GM12878 (cell line): ENCODE measurements around the gene FAR2. TPM values are rescaled to one million over a fixed set of nuclear protein-coding genes. Genes with fewer than 3 reads are reported as not detected.
"Not testable (repeated sequence)": the region's sequence is repeated elsewhere in the genome, so short reads cannot be mapped to it uniquely, and the experiment has no call there.

Source experiments
- ATAC-seq: fragments of 200-7000 bp; cut with Tn5 transposase; 3 replicates; pipeline ENCODE4 v1.9.1; 2020; ENCODE audit warnings: mild to moderate bottlenecking, moderate library complexity
- BruUV-seq: library from RNA; stranded (reverse); fragments of 400-500 nt; replicated peaks from 2 replicates; lab custom pipeline; 2021; lab: Mats Ljungman, UMichigan
- CTCF ChIA-PET: fragments of 300-600 bp; sonication (Branson Sonifier 250); formaldehyde crosslinking; extraction: SDS; loops from one replicate; lab custom pipeline; 2021; ENCODE audit warnings: inconsistent platforms; lab: Yijun Ruan, JAX
- POLR2A ChIA-PET: fragments of 350-600 bp; formaldehyde crosslinking; extraction: SDS; loops from one replicate; lab custom pipeline; 2021; ENCODE audit warnings: inconsistent platforms; lab: Charles Lee
- RAD21 ChIA-PET: fragments of 300-600 bp; sonication (Branson Sonifier 250); formaldehyde crosslinking; loops from one replicate; lab custom pipeline; 2023; ENCODE audit warnings: antibody characterized with exemption; ENCODE audit not compliant: unreplicated experiment; lab: Charles Lee
- SMC1A ChIA-PET: fragments of 300-600 bp; sonication (Branson Sonifier 250); formaldehyde crosslinking; loops from one replicate; lab custom pipeline; 2023; ENCODE audit not compliant: unreplicated experiment, uncharacterized antibody; lab: Charles Lee
- DNase-seq: peaks from one replicate; pipeline ENCODE4 v3.0.0-alpha.2; 2011; ENCODE audit warnings: low read depth, low spot score
- FAIRE-seq: peaks from 3 replicates; lab custom pipeline; 2011; peaks lifted over from hg19 to GRCh38; lab: Jason Lieb, UNC
- H2AFZ ChIP-seq: 2 replicates; pipeline ENCODE4 v1.6.0; 2011; ENCODE audit warnings: low read depth, low read length, control low read depth; ENCODE audit not compliant: control insufficient read depth
- H3K27ac ChIP-seq: 2 replicates; pipeline ENCODE4 v1.5.1; 2011; ENCODE audit warnings: control low read depth; ENCODE audit not compliant: control insufficient read depth, insufficient read depth
- H3K27me3 ChIP-seq, 2 experiments: replicated peaks in 1 of 2; 2 replicates each; pipeline versions ENCODE4 v1.6.0 to v1.6.1; 2011; ENCODE audit warnings: low read length in 1 of 2; ENCODE audit not compliant: control insufficient read depth in 2 of 2, insufficient read depth in 2 of 2
- H3K36me3 ChIP-seq, 2 experiments: 2 replicates each; pipeline ENCODE4 v1.5.1; 2011; ENCODE audit warnings: low read length in 1 of 2; ENCODE audit not compliant: control insufficient read depth in 2 of 2, insufficient read depth in 2 of 2
- H3K4me1 ChIP-seq: 2 replicates; pipeline ENCODE4 v1.6.1; 2011; ENCODE audit warnings: mild to moderate bottlenecking, low read length, moderate library complexity, mixed read lengths; ENCODE audit not compliant: control insufficient read depth, insufficient read depth
- H3K4me2 ChIP-seq: 2 replicates; pipeline ENCODE4 v1.6.0; 2011; ENCODE audit warnings: control low read depth; ENCODE audit not compliant: control insufficient read depth, insufficient read depth
- H3K4me3 ChIP-seq: fragments of 200-600 bp; sonication (generic); 2 replicates; pipeline ENCODE4 v1.5.1; 2016
- H3K79me2 ChIP-seq: 2 replicates; pipeline ENCODE4 v1.6.0; 2011; ENCODE audit warnings: low read length; ENCODE audit not compliant: control insufficient read depth, insufficient read depth
- H3K9ac ChIP-seq: 2 replicates; pipeline ENCODE4 v1.8.0; 2011; ENCODE audit warnings: low read length, control low read depth, mixed read lengths; ENCODE audit not compliant: control insufficient read depth, insufficient read depth
- H3K9me3 ChIP-seq: replicated peaks from 3 replicates; pipeline ENCODE4 v1.5.1; 2011; ENCODE audit warnings: mild to moderate bottlenecking, low read length; ENCODE audit not compliant: control insufficient read depth, insufficient read depth
- H4K20me1 ChIP-seq: 2 replicates; pipeline ENCODE4 v1.6.0; 2011; ENCODE audit not compliant: control insufficient read depth, insufficient read depth
- ASH2L ChIP-seq: fragments of 300-600, 200-600 bp; sonication (generic); IDR thresholded peaks from 2 replicates; pipeline ENCODE4 v1.6.1; 2017; ENCODE audit warnings: low read depth, mild to moderate bottlenecking, borderline replicate concordance
- ATF3 ChIP-seq: IDR thresholded peaks from 2 replicates; pipeline ENCODE4 v1.6.1; 2011; ENCODE audit warnings: low read depth, mild to moderate bottlenecking, low read length, moderate library complexity, borderline replicate concordance; ENCODE audit errors: extremely low read depth
- E4F1 ChIP-seq: fragments of 450-650 bp; IDR thresholded peaks from 2 replicates; pipeline ENCODE4 v1.6.1; 2018; ENCODE audit warnings: borderline replicate concordance, mild to moderate bottlenecking; ENCODE audit not compliant: partially characterized antibody
- EP300 ChIP-seq, 2 experiments: fragments of 150-350 bp in 1 of 2; IDR thresholded peaks; 2 replicates each; pipeline ENCODE4 v1.6.1; 2011 to 2012; ENCODE audit warnings: low read depth in 2 of 2, low read length in 2 of 2, borderline replicate concordance in 1 of 2, improper control_type of control experiment in 1 of 2, inconsistent platforms in 1 of 2; ENCODE audit not compliant: control insufficient read depth in 1 of 2
- FOXK2 ChIP-seq: fragments of 450-650 bp; IDR thresholded peaks from 2 replicates; pipeline ENCODE4 v1.6.1; 2017; ENCODE audit warnings: mild to moderate bottlenecking, moderate library complexity
- IRF4 ChIP-seq: IDR thresholded peaks from 2 replicates; pipeline ENCODE4 v1.6.1; 2011; ENCODE audit warnings: low read depth, low read length
- NR2F1 ChIP-seq: fragments of 450-650 bp; conservative IDR thresholded peaks from 2 replicates; pipeline ENCODE4 v1.6.1; 2017; ENCODE audit warnings: mild to moderate bottlenecking
- POU2F2 ChIP-seq: IDR thresholded peaks from 3 replicates; pipeline ENCODE4 v1.6.1; 2011; ENCODE audit warnings: low read depth, mild to moderate bottlenecking, low read length, borderline replicate concordance
- in situ Hi-C: fragments of 300-500 bp; cut with MboI; formaldehyde crosslinking; loops from 9 replicates; pipeline ENCODE4 v1.14.3; 2018; ENCODE audit warnings: mixed read lengths
- intact Hi-C: fragments of 100-400 bp; cut with micrococcal nuclease; formaldehyde crosslinking; loops from one replicate; pipeline ENCODE4 v1.14.2; 2022; ENCODE audit not compliant: unreplicated experiment
- polyA plus RNA-seq, 11 experiments: library from polyadenylated mRNA; depleted of rRNA in 4 of 11; unstranded in 6 of 11; stranded (reverse) in 5 of 11; fragments of >200 nt; fragmentation: Nextera tagmentation in 4 of 11; fragmentation: Illumina TruSeq in 1 of 11; extraction: Ambion mirVana in 4 of 11; extraction: Trizol in 1 of 11; gene quantifications; 1 replicate in 1 of 11; 2 replicates in 10 of 11; pipeline versions ENCODE4 v1.2.1 to v1.2.3, GENCODE V29; 2011 to 2016; ENCODE audit warnings: inconsistent platforms in 2 of 11, missing spikeins in 2 of 11, low read depth in 1 of 11
- total RNA-seq, 4 experiments: library from RNA; depleted of rRNA in 3 of 4; stranded (reverse); fragments of >200 nt in 3 of 4; fragmentation: Illumina TruSeq in 1 of 4; extraction: Trizol in 1 of 4; gene quantifications; 2 replicates each; pipeline versions ENCODE4 v1.2.1 to v1.2.3, GENCODE V29; 2013 to 2021

FAR2 gene
- total and polyA plus RNA-seq, 10 of the 15 experiments (the other 5 are each of a cell fraction or from before 2014, with no cell fraction given), result 0.50 to 1.1 (median 0.65) TPM

GRCh38 chr12:29288031-29288430 lies 139.0 kb downstream of the FAR2 start:
- H3K4me1 ChIP-seq, result no peaks in the 10 kb centered on the region
- in situ Hi-C loops (no loop called here), intact Hi-C loops (no loop called here)
- FAIRE-seq (no peak), ATAC-seq (no peak), DNase-seq (no peak)
- CTCF ChIA-PET, result no interaction called here
- H3K9ac ChIP-seq, result no peak overlapping the region
- BruUV-seq, result no TSS peak
- no peaks in the 10 kb centered on the region for H3K27me3 ChIP-seq
- H3K36me3 ChIP-seq, result no peaks in the 10 kb centered on the region
- no peak overlapping the region for H3K27ac ChIP-seq
- H2AFZ ChIP-seq, result no peak overlapping the region
- POLR2A ChIA-PET, result interaction anchor here (0.6 kb wide), 1 partner anchor 220 kb away, joined by 3 read pairs; no protein-coding TSS in a partner anchor
- H3K4me2 ChIP-seq, result no peak overlapping the region
- RAD21 ChIA-PET, result no interaction called here
- SMC1A ChIA-PET, result interaction anchor here (0.6 to 0.9 kb wide), 2 partner anchors 170 to 231 kb away, joined by 3 read pairs; no protein-coding TSS in a partner anchor
- H3K4me3 ChIP-seq, result no peak overlapping the region
- H4K20me1 ChIP-seq, result no peaks in the 10 kb centered on the region
- TF ChIP-seq ASH2L (no peak), EP300 (IDR thresholded peaks at IDR 0.05; ENCODE audit: borderline replicate concordance in 1 of 2, control insufficient read depth in 1 of 2, low read depth in 2 of 2, low read length in 2 of 2) (no peak), POU2F2 (no peak), FOXK2 (no peak), NR2F1 (no peak), IRF4 (no peak), ATF3 (no peak), E4F1 (no peak)
- no peaks in the 10 kb centered on the region for H3K79me2 ChIP-seq
- H3K9me3 ChIP-seq, result no peaks in the 10 kb centered on the region

GRCh38 chr12:29290475-29290874 lies 141.4 kb downstream of the FAR2 start:
- ATAC-seq, H3K27ac ChIP-seq, POLR2A ChIA-PET, H3K79me2 ChIP-seq, DNase-seq, in situ Hi-C loops, FAIRE-seq, H3K27me3 ChIP-seq, H3K4me2 ChIP-seq, H2AFZ ChIP-seq, intact Hi-C loops, CTCF ChIA-PET, H3K9me3 ChIP-seq, SMC1A ChIA-PET, RAD21 ChIA-PET, H3K9ac ChIP-seq, H4K20me1 ChIP-seq, H3K4me1 ChIP-seq, H3K4me3 ChIP-seq, H3K36me3 ChIP-seq, BruUV-seq: not testable (repeated sequence)
